NCI-H2196 treated with DMSO at 0.1 percent for 48 hours (cell line): ENCODE results near the gene ITFG1.
"Not testable (repeated sequence)": the region's sequence is repeated elsewhere in the genome, so short reads cannot be mapped to it uniquely, and the experiment has no call there.

Experiments used
- DNase-seq: peaks from one replicate; lab custom pipeline; 2025; ENCODE audit not compliant: unreplicated experiment; lab: John Stamatoyannopoulos, UW

The ITFG1 gene

DNA sequence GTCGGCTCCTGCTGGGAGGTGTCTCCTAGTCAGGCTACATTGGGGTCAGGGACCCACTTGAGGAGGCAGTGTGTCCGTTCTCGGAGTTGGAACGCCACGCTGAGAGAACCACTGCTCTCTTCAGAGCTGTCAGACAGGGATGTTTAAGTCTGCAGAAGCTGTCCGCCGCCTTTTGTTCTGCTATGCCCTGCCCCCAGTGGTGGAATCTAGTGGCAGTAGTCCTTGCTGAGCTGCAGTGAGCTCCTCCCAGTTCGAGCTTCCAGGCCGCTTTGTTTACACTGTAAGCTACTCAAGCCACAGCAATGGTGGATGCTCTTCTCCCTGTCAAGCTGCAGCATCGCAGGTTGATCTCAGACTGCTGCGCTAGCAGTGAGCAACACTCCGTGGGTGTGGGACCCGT is 36.0 kb downstream of the ITFG1 start:
- no peak for DNase-seq

DNA sequence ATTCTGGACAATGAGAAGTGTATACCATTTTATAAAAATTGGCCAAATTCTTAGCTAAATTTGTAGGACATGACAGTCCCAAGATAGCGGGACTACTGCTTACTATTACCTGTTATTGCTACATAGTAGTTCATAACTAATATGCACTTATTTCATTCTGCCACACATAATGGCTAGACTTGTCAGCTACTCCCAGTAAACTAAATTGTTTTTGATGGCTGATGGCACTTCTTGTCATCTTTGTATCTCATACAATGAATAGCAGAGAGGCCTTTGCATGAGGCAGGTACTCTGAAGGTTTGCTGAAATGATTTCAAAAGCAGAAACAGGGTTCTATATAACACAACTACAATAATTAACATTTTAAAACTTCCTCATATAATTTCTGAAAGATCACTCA is 44.0 kb downstream of the ITFG1 start:
- DNase-seq, result no peak

DNA sequence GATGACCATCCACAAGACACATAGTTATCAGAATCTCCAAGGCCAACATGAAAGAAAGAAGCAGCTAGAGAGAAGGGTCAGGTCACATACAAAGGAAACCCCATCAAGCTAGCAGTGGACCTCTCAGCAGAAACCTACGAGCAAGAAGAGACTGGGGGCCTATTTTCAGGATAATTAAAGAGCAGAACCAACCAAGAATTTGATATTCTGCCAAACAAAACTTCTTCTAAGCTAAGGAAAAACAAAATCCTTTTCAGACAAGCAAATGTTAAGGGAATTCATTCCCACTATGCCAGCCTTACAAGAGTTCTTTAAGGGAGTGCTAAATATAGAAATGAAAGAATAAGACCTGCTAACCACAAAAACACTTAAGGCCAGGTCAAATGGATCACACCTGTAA is 47.8 kb downstream of the ITFG1 start:
- no peak for DNase-seq

DNA sequence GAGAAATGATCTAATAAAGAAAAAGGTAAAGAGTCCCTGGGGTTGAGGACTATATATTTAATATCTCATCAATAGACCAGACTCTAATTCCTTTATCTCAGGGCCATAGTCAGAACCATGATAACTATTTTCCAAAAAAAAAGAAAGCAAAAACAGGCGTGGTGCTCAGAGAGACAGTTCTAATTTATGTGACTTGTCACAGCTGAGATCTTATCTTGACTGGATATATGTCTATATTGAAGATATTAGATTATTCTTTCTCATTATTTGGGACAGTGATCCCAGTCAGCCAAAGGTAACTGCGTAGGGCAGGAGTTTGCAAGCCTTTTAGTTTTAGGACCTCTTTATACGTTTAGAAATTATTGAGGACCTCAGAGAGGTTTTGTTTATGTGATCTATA is 52.4 kb downstream of the ITFG1 start:
- no peak for DNase-seq

DNA sequence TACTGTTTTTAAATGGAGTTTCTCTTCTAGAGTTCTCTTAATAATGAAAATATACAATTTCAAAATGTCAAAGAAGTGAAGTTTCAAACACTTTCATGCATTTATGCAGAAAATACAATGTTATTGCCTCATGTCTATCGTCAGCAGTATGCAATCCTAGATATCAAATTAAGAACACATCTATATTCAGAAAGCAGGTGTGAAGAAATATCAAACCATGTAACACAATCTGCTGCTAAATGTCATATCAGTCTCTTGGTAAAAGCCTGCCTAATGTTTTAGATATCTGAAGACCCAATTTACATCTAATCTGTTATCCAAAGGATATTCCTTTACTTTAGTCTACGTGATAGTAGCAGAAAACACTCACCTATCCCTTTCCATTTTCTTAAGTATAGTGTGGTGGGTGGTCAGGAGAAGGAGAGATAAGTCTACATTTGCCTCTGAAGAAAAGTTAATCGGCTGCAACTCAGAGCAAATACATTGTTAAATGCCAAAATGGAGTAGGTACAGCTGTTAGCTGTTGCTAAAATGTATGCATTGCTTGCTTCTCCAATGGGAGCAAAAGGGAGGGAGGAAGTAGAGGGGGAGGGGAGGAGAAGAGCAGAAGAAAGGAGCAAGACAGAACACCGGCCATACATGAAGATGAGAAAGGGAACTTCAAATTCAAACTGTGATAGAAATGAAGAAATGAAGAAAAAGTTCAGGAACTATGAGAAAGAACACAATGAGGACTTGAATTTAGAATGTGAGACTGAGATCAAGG is 64.9 kb downstream of the ITFG1 start:
- DNase-seq, result no peak

DNA sequence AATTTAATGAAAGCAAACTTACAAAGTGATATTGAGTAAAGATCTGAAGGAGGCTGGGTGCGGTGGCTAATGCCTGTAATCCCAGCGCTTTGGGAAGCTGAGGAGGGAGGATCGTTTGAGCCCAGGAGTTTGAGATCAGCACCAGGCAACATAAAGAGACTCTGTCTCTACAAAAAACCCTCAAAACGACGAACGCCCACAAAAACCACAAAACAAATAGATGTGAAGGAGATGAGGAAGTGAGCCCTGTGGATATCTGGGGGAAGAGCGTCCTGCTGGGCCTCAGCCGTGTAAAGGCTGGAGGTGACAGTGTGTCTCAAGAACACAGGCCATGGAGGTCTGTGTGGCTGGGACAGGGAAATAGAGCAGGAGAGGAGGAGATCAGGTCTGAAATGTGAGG is 68.8 kb downstream of the ITFG1 start:
- no peak for DNase-seq

DNA sequence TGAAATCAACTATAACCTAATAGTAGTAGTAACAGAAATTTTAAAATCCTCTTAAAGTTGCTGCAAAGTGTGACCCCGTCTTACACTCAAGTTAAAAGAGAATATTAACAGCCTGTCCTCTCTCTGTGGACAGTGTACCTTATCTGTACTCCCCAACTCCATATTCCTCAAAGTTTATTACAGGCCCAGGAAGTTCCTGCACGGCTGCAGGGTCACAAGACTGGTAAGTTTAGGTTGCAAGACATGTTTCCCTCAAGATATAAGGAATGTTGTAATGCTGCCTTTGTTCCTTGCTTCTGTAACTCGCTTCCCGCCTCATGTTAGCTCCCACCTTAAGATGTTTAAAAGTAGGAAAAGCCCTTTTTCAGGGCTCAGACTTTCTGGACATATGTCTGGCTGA is 72.2 kb downstream of the ITFG1 start:
- no peak for DNase-seq

DNA sequence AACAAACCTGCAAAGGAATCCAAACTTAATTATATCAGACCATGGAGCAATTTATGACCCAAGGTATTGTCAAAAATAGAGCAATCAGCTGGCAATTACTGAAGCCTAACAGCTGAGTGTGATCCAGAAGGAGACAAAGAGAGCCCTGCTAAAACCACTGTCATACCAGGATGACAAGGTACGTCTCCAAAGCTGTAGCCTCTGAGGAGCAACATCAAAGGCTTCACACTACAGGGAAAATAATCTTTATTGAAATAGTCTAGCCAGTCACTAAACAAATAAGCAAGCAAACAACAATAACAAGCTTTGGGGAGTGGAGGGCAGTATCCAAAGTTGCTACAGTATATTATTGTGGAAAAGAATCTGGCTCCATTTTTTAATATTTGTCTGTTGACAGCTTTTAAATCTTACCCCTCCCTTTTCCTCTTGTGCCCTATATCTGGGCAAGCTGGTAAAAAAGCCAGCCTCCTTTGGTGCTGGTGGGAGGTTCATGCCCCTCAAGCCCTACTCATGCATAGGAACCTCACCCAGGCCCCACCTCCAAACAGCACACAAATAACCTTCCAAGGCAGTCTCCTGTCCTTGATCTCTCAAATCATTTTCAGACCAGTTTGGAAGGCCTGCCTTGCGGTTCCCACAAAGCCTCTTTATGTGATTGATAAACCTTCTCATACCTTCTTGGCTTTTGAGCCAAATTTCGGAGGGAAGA is 73.7 kb downstream of the ITFG1 start:
- no peak for DNase-seq

DNA sequence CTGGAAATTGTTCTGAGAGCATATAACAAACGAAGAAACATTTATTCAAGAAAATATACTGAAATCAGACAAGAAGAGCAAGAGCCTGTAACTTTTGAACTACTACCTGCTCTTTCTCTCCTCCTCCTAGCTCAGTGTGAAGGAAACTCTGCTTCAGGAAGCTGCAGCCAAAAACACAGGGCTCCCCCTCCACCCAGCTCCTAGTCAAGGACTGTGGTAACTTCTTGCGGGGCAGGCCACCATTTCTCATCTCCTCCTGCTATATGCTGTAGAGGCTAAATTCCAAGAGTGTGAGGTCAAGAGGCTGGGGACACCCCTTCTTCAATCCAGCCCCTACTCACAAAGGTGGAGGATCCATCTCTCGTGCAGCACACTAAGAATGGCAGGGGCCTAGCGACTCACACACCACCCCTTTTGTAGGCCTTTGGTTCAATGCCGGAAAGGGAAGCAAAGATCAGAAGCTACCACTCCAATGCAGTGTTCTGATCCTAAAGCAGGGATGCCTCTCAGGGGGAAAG is 74.6 kb downstream of the ITFG1 start:
- no peak for DNase-seq

DNA sequence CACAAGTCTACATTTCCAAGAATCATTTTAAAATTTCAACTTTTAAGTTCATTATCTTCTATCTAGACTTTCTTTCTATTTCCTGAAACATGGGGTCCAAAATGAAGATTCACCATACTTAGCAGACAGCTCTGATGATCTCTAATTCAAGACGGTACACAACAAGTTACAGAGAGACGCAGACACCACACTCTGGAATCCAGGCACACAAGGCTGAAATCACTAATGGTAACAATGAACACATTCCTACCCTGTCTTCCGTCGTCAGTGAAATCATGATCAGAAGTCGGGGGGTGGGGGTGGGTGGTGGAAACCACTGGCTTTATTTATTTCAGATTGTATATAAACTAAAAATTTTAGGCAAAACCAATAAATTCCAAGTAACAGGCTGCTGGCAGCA is 78.5 kb downstream of the ITFG1 start:
- DNase-seq, result no peak

DNA sequence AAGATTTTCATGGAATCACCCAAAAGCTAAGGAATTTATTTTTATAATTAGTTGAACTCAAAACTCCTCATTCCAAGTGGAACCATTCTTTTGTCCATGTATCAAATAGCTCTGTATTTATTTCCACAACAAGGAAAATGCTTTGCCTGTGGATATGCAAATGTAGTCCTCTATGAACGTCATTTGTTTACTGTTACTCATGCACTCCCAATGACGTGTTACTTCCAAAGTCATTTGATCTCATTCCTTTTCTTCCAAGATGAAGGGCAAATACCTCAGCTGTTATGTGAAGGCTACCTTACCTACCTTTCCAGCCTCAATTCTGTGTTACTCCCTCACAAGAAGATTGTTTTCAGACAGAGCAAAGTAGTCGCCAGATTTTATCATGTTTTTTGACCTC is 83.7 kb downstream of the ITFG1 start:
- DNase-seq, result no peak

DNA sequence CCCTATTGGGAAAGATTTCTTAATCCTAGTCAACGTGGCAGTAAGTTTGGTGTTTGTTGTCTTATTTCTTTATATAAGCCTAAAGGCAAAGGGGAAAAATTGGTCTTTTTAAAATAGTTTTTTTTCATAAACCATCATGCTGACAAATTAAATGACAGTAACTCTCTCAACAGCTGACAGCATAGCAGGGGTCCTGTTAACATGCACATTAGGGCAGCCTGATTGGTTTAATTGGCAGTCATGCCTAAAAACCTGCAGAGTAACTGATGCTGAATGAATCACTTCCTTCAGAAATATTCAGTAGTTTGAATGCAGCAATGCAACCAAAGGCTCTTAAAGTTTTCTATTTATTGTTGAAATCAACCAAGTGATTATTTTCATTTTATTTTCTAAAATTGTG is 85.4 kb downstream of the ITFG1 start:
- no peak for DNase-seq

DNA sequence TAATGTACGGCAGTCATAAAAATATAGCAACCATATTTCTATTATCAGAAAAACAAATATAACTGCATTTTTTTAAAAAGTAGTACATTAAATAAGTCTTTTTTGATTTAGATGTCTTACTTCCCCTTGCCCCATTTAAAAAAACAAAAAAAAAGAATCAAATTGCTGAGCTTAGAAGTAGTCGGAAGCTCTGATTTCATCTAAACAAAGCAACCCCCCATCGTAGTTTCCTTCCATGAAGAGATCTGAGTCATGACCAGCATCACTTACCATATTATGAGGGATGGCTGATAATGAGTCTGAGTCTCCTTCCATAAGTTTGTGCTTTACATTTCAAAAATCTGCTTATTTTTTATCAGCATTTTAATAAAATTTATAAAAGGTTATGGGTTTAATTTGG is 86.2 kb downstream of the ITFG1 start:
- DNase-seq, result no peak

DNA sequence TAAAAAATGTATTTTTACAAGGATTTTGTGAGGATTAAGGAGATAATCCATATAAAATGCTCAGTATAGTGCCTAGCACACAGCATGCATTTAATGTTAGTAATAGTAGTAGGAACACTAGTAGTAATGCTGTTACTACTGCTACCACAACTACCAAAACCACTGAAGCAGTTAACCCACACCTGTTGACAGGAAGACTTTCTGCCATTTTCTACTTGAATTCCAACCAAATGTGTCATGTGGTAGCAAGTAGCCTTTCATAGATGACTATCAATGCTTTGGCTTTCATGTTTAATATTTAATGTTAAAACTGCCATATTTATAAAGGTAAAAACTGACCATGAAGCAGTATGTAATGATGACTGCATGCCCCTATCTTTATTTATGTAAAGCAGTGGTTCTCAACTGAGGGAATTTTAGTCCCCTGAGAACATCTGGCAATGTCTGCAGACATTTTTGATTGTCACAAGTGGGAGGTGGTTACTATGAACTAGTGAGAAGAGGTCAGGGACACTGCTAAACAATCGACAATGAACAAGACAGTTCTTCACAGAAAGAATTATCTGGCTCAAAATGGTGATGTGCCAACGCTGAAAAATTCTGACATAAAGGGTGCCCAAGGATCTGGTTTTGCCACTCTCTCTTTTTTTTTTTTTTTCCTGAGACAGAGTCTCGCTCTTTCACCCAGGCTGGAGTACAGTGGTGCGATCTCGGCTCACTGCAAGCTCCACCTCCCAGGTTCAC is 89.4 kb downstream of the ITFG1 start:
- no peak for DNase-seq

DNA sequence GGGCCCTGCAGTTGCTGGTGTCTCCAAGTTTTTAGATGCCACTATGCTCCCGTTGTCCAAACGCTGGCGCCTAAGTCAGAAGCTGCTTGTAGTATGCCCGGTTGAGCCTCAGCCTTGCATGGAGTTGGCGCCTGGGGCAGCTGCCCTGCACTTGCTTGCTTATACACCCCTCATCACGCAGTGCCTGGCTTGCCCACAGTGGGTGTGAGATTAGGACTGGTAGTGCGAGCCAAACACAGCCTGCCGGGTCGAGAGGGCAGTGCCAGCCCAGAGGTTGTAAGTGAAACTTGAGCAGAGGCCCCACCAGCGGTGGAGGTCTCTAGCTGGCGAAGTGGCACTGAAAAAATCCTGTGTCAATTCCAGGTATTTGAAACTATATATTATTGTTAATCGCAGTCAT is 90.3 kb downstream of the ITFG1 start:
- no peak for DNase-seq

DNA sequence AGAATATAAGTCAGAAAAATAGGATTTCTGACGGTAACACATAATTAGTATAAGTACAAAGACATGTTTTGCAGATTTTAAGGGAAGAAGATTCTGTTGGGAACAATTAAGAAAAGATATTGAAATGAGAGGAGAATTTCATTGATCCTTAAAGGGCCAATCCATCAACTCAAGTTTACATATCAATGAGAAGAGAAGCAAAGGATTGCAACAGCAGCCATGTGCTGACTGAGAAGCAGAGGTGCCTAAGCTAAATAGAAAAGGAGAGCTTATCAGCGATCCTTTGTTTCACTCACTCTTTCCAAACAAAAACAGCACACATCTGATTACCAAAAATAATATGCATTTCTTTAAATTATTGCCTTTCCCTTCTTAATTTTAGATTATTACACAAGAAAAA is 94.6 kb downstream of the ITFG1 start:
- no peak for DNase-seq

DNA sequence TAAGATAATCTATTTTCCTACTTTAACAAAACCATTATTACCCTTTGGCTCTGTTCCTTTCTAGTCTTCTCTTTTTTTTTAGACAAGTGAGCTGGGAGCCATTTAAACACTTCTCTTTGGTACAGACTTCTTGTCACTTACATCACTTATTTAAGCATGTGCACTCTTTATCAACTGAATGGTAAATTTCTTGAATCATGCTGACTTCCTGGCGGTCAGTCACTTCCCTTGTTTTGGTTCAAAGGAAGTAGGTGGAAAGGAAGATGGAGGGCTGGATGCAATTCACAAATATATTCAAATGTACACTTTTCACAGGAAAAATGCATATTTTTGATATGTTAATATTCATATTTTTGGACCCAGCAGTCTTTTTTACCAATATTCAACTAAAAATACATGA is 97.1 kb downstream of the ITFG1 start:
- no peak for DNase-seq

DNA sequence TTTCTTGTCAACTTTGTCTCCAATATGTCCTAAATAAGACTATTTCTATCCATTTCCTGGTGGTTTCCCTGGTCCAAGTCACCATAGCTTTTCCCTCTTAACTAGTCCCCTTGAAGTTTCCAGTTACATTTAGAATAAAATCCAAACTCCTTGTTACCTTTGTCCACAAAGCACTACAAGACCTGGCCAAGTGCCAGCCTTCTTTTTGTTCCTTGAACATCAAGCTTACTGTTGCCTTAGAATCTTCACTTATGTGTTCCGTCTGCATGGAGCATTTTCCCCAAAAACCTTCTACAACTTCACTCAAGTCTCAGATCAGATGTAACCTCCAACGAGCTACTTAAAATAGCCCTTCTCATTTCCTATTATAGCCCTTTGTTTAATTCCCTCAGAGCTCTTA is 101.4 kb downstream of the ITFG1 start:
- DNase-seq, result no peak

DNA sequence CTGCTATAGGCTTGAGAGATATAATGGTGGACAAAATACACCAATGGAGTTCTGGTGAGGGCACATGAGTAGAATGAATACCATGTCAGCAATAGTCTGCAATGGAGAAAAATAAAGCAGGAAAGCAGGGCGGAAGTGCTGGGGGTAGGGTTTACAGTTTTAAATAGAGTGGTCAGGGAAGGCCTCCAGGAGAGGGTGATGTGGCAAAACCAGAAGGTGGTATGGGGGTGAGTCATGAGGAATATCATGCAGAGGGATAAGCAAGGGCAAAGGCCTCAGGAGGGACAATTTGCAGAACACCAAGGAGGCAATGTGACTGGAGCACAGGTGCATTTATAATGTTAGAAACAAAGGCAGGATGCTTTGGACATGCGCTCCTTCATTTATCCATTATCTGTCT is 102.0 kb downstream of the ITFG1 start:
- DNase-seq, result no peak

DNA sequence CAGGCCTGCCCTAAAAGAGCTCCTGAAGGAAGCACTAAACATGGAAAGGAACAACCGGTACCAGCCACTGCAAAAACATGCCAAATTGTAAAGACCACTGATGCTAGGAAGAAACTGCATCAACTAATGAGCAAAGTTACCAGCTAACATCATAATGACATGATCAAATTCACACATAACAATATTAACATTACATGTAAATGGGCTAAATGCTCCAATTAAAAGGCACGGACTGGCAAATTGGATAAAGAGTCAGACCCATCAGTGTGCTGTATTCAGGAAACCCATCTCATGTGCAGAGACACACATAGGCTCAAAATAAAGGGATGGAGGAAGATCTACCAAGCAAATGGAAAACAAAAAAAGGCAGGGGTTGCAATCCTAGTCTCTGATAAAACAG is 111.8 kb downstream of the ITFG1 start:
- not testable (repeated sequence) for DNase-seq

DNA sequence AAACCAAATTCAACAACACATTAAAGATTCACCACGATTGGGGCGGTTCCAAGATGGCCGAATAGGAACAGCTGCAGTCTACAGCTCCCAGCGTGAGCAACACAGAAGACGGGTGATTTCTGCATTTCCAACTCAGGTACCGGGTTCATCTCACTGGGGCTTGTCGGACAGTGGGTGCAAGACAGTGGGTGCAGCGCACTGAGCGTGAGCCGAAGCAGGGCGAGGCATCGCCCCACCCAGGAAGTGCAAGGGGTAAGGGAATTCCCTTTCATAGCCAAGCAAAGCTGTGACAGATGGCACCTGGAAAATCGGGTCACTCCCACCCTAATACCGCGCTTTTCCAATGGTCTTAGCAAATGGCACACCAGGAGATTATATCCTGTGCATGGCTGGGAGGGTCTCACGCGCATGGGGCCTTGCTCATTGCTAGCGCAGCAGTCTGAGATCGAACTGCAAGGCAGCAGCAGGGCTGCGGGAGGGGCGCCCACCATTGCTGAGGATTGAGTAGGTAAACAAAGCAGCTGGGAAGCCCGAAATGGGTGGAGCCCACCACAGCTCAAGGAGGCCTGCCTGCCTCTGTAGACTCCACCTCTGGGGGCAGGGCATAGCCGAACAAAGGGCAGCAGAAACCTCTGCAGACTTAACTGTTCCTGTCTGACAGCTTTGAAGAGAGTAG is 113.7 kb downstream of the ITFG1 start:
- DNase-seq, result not testable (repeated sequence)
